ENCODE data around the gene ADRA2A.

The ADRA2A gene

GRCh38 chr10:111083222-111084095, 6.6 kb downstream of the ADRA2A start:
- no peak for DNase-seq (ENCODE audit: low read depth)

- no peak for DNase-seq (ENCODE audit: low read depth)
Measured at GRCh38 chr10:111084366-111085255, 7.8 kb downstream of the ADRA2A start.

DNA sequence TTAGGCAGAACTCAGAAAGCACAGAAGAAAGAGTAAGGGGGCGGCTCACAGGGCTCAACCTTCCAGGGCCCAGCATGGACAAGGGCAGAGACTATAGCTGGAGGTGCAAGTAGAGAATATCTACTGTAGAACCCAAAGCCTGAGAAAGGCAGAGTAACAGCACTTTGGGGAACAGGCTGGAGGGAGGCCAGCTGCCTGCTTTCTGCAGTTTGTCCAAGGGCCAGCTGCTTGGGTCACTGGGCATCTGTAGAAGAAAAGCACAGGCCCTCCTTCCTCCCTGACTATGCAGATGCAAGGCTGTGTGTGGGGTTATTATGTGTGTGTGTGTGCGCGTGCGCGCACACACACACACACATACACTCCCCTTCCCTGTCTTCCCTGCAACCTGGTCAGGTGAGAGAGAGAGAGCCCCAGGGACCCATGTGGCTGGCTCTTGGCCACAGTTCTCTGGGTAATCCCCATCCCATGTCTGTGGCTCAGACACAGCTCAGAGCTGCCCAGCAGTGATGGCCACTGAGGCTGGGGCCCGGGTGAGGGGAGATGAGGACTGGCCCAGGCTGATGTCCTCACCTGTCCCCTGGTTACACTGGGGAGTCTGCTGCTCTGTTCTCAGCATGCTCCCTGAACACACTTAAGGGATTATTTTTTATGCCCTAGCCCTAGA, 9.0 kb downstream of the ADRA2A start:
- no peak for DNase-seq (ENCODE audit: low read depth)

DNA sequence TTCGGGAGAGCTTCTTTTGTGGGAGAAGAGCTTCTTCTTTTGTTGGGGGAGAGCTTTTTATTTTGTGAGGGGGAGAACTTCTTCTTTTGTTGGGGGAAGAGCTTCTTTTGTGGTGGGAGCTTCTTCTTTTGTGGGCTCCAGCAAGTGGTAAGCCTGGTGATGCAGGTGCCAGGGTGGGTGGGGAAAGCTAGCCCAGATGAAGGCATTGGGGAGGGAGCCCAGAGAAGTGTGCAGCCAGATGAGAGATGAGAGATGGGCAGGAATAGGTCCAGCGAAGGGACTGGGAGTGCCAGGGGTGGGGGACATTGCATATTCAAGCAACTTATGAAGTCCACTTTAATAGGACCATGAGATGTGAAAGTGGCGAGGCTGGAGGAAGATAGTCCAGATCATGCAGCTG, 9.7 kb downstream of the ADRA2A start:
- DNase-seq (ENCODE audit: low read depth): no peak

DNA sequence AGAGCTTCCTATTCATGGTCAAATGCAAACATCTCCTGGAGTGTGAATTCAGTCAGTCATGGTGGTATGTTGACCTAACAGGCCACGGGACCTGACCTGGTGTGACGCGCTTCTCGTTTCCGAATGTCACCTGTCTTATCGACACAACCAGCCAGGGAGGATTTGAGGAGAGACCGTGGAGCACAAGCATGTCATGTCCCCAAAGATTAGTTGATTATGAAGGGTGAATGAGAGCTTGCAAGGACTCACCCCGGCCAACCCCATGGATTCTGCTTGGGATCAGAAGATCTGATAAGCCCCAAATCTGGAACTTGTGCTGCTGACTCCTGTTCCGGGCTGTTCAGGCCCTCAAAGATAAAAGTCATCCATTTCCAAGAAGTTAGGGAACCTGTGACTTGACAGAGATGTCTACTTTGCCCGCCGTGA, 10.5 kb downstream of the ADRA2A start:
- no peak for DNase-seq (ENCODE audit: low read depth)

GRCh38 chr10:111087968-111088505, 11.2 kb downstream of the ADRA2A start:
- DNase-seq (ENCODE audit: low read depth): no peak

GRCh38 chr10:111089293-111089692, 12.5 kb downstream of the ADRA2A start:
- no peak for DNase-seq (ENCODE audit: low read depth)

GRCh38 chr10:111091833-111092232, 15.0 kb downstream of the ADRA2A start:
- no peak for DNase-seq (ENCODE audit: low read depth)

DNA sequence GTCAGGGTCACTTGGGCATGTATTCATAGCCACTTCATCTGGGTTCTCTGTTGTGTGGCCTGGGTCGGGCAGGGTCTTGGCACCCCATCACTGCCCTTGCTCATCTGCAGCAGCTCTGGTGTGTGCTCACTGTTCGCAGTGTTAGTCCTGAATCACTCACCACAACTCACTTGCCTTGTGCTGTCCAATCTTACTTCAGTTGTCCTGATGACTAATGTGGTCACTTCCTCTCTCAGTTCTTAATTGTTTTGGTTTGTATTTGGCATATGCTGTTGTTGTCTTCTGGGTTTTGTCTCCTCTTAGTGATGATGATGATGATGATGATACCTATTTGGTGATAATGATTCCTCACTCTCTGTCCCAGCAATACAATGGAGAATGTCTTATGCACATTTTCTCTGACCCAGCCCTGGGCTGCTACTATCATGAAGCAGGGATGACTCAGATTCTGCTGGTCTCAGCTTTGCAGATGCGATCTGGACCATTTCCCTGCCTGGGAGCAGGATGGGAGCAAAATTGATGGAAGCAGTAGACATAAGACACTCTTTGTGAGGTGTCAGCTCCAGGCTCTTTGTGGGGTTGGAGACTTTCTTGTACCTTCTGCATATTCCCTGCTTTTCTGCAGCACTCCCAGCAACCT, 17.0 kb downstream of the ADRA2A start:
- no peak for DNase-seq (ENCODE audit: low read depth)

GRCh38 chr10:111098679-111099437, 22.0 kb downstream of the ADRA2A start:
- DNase-seq (ENCODE audit: low read depth): no peak

GRCh38 chr10:111100198-111100597, 23.4 kb downstream of the ADRA2A start:
- no peak for DNase-seq (ENCODE audit: low read depth)

GRCh38 chr10:111101796-111102195, 25.0 kb downstream of the ADRA2A start:
- DNase-seq (ENCODE audit: low read depth): no peak

- no peak for DNase-seq (ENCODE audit: low read depth)
Measured at GRCh38 chr10:111102359-111102837, 25.6 kb downstream of the ADRA2A start.

- DNase-seq (ENCODE audit: low read depth): no peak
Measured at GRCh38 chr10:111103196-111103840, 26.5 kb downstream of the ADRA2A start.

DNA sequence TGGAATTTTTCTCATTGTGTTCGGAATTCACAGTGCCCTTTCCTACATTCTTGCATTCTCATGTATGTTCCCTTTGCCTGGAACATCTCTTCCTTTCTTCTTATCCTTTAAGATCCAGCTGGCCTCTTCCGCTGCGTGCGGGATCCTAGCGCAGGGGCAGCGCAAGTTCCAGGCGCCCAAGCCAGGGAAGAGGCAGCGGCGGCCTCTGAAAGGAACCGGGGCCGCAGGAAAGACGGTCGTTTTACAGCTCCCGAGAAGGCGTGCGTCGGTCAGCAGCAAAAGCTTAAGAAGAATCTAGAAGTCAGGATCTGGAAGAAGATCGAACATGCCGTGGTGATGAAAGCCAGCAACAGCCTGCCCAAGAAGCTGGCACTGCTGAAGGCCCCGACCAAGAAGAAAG, 28.0 kb downstream of the ADRA2A start:
- no peak for DNase-seq (ENCODE audit: low read depth)

GRCh38 chr10:111106081-111106480, 29.3 kb downstream of the ADRA2A start:
- no peak for DNase-seq (ENCODE audit: low read depth)

DNA sequence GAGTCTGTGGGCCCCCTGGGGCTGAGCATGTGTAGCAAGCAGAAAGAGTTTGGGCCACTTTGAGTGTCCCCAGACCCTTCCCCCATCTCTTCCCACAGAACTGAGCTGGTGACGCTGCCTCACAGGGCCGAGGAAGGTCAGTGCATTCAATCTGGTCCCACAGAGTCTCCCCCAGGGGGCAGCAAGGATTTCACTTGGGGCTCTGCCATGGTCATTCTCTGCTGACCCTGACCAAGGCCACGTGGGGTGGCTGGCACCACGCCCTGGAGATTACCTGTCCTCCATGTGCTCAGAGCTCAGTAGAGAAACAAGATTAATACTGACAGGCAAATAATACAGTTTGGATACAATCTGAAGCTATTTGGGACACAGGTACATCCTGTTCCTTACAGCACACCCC, 30.2 kb downstream of the ADRA2A start:
- DNase-seq (ENCODE audit: low read depth): no peak

- DNase-seq (ENCODE audit: low read depth): no peak
Measured at GRCh38 chr10:111107846-111108245, 31.0 kb downstream of the ADRA2A start.

DNA sequence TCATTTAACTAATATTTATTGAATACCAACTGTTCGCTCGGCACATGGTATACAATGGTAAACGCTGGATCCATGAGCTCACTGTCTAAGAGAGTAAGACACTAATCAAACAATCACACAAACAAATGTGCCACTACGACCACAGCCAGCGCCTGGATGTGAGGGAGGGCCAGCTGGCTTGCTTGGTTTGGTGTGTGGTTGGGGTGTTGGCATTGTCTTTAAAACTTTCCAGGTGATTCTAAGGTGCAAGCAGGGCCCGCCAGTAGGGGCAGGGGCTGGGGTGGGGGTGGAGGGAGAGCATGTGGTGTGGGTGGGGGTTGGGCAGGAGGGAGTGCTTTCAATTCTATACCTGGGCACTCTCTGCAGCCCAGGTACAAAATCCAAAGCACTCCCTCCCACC, 31.6 kb downstream of the ADRA2A start:
- DNase-seq (ENCODE audit: low read depth): no peak

Measured in stimulated activated CD8-positive, alpha-beta memory T cell treated with anti-CD3 and anti-CD28 coated beads, Interleukin-12 subunit alpha, Interleukin-12 subunit beta, amount 100 ng/mL, for 1 hour (primary cell).